Endothelial cell of umbilical vein (primary cell): Measurements from ENCODE around the gene NTF3. TPM values are rescaled to one million over a fixed set of nuclear protein-coding genes. Genes with fewer than 3 reads are reported as not detected.

Experiments
- BruUV-seq: library from RNA; stranded (reverse); fragments of 400-500 nt; replicated peaks from 2 replicates; lab custom pipeline; 2021; lab: Mats Ljungman, UMichigan
- CTCF ChIA-PET: fragments of 300-600, 350-600 bp; sonication (Branson Sonifier 250); formaldehyde crosslinking; loops from one replicate; lab custom pipeline; 2021; ENCODE audit warnings: antibody characterized with exemption, inconsistent platforms; lab: Charles Lee
- POLR2A ChIA-PET: fragments of 300-600, 350-600 bp; sonication (Branson Sonifier 250); formaldehyde crosslinking; loops from one replicate; lab custom pipeline; 2021; ENCODE audit warnings: antibody characterized with exemption, inconsistent platforms; lab: Charles Lee
- DNase-seq: peaks from one replicate; pipeline ENCODE4 v3.0.0-alpha.2; 2011; ENCODE audit warnings: low read depth, low spot score
- FAIRE-seq: peaks from 2 replicates; lab custom pipeline; 2011; peaks lifted over from hg19 to GRCh38; lab: Jason Lieb, UNC
- H2AFZ ChIP-seq: 2 replicates; pipeline ENCODE4 v1.6.0; 2012; ENCODE audit warnings: low read depth, low read length, control low read depth, inconsistent platforms
- H3K27ac ChIP-seq: 2 replicates; pipeline ENCODE4 v1.5.1; 2011; ENCODE audit warnings: low read depth, mild to moderate bottlenecking, control low read depth, low read length, moderate library complexity; ENCODE audit not compliant: insufficient read depth
- H3K27me3 ChIP-seq, 2 experiments: 2 replicates each; pipeline versions ENCODE4 v1.6.0 to v1.6.1; 2011; ENCODE audit warnings: low read length in 2 of 2, mixed read lengths in 1 of 2; ENCODE audit not compliant: control insufficient read depth in 2 of 2, insufficient read depth in 2 of 2
- H3K36me3 ChIP-seq, 2 experiments: 2 replicates in 1 of 2; 3 replicates in 1 of 2; pipeline ENCODE4 v1.5.1; 2011; ENCODE audit warnings: low read length in 2 of 2, mild to moderate bottlenecking in 1 of 2, moderate library complexity in 1 of 2; ENCODE audit not compliant: control insufficient read depth in 2 of 2, insufficient read depth in 2 of 2; ENCODE audit errors: extremely low read depth in 1 of 2
- H3K4me1 ChIP-seq: 3 replicates; pipeline ENCODE4 v1.5.1; 2011; ENCODE audit warnings: mild to moderate bottlenecking, low read length; ENCODE audit not compliant: control insufficient read depth, insufficient read depth; ENCODE audit errors: extremely low read depth
- H3K4me2 ChIP-seq: 2 replicates; pipeline ENCODE4 v1.6.1; 2011; ENCODE audit warnings: low read length, control low read depth, mixed read lengths; ENCODE audit not compliant: insufficient read depth
- H3K4me3 ChIP-seq, 3 experiments: fragments of 200-600 bp in 1 of 3; sonication (generic), shearing (Covaris generic) in 1 of 3; replicated peaks in 1 of 3; 2 replicates each; pipeline ENCODE4 v1.5.1; 2011 to 2016; ENCODE audit warnings: control low read depth in 3 of 3, low read length in 3 of 3, mild to moderate bottlenecking in 2 of 3, inconsistent platforms in 1 of 3, low read depth in 1 of 3, moderate library complexity in 1 of 3; ENCODE audit not compliant: insufficient read depth in 1 of 3
- H3K79me2 ChIP-seq: 2 replicates; pipeline ENCODE4 v1.6.0; 2012; ENCODE audit warnings: low read length, inconsistent platforms; ENCODE audit not compliant: control insufficient read depth, insufficient read depth
- H3K9ac ChIP-seq: replicated peaks from 2 replicates; pipeline ENCODE3; 2011; ENCODE audit warnings: low read length, control low read depth; ENCODE audit not compliant: insufficient read depth; ENCODE audit errors: extremely low read depth
- H3K9me1 ChIP-seq: replicated peaks from 3 replicates; pipeline ENCODE4 v1.6.0; 2011; ENCODE audit warnings: mild to moderate bottlenecking, low read length; ENCODE audit not compliant: control insufficient read depth, insufficient read depth; ENCODE audit errors: extremely low read depth
- H3K9me3 ChIP-seq: replicated peaks from 2 replicates; pipeline ENCODE4 v1.5.1; 2012; ENCODE audit warnings: low read length, inconsistent platforms; ENCODE audit not compliant: control insufficient read depth, insufficient read depth
- H4K20me1 ChIP-seq: replicated peaks from 2 replicates; pipeline ENCODE3; 2011; ENCODE audit warnings: mild to moderate bottlenecking, low read length; ENCODE audit not compliant: control insufficient read depth, insufficient read depth; ENCODE audit errors: extremely low read depth
- CTCF ChIP-seq, 2 donors: IDR thresholded peaks; 1 replicate in 1 of 2; 2 replicates in 1 of 2; pipeline ENCODE4 v1.5.1; 2011; ENCODE audit warnings: low read length in 2 of 2, mild to moderate bottlenecking in 2 of 2, moderate library complexity in 2 of 2, control low read depth in 1 of 2, inconsistent platforms in 1 of 2, low read depth in 1 of 2; ENCODE audit not compliant: insufficient read depth in 1 of 2; ENCODE audit errors: extremely low read depth in 1 of 2
- EZH2 ChIP-seq: IDR thresholded peaks from 2 replicates; pipeline ENCODE4 v1.6.1; 2012; ENCODE audit warnings: borderline replicate concordance, low read depth, mild to moderate bottlenecking, moderate library complexity, low read length, inconsistent platforms; ENCODE audit not compliant: severe bottlenecking
- FOS ChIP-seq: IDR thresholded peaks from 2 replicates; pipeline ENCODE4 v1.6.1; 2011; ENCODE audit warnings: mild to moderate bottlenecking, low read length, moderate library complexity, borderline replicate concordance; ENCODE audit not compliant: insufficient read depth
- GATA2 ChIP-seq: IDR thresholded peaks from 2 replicates; pipeline ENCODE4 v1.7.0; 2011; ENCODE audit warnings: low read depth, mild to moderate bottlenecking, moderate library complexity, mixed read lengths, low read length; ENCODE audit not compliant: insufficient read length, insufficient read depth
- JUN ChIP-seq: IDR thresholded peaks from 2 replicates; pipeline ENCODE4 v1.6.1; 2011; ENCODE audit warnings: borderline replicate concordance, low read depth; ENCODE audit not compliant: insufficient read length, insufficient read depth
- MAX ChIP-seq: IDR thresholded peaks from 2 replicates; pipeline ENCODE4 v1.6.1; 2011; ENCODE audit not compliant: insufficient read depth, insufficient read length
- MYC ChIP-seq: IDR thresholded peaks from one replicate; pipeline ENCODE4 v1.6.1; 2011; ENCODE audit warnings: mild to moderate bottlenecking, low read depth, low read length
- POLR2A ChIP-seq: IDR thresholded peaks from 2 replicates; pipeline ENCODE4 v1.6.1; 2012; ENCODE audit warnings: low read depth, mild to moderate bottlenecking, control low read depth, low read length
- POLR2AphosphoS5 ChIP-seq: IDR thresholded peaks from 2 replicates; pipeline ENCODE4 v1.6.1; 2012; ENCODE audit warnings: low read depth, mild to moderate bottlenecking, control low read depth, low read length, moderate library complexity; ENCODE audit not compliant: insufficient read depth
- dilution Hi-C: fragments of 300-500 bp; cut with MboI; formaldehyde crosslinking; loops from one replicate; pipeline ENCODE4 v1.15.0; 2019; ENCODE audit warnings: low sequenced_read_pairs; ENCODE audit not compliant: extremely low pct_ligation_motif_present
- intact Hi-C: fragments of 100-400 bp; cut with micrococcal nuclease; formaldehyde crosslinking; loops from one replicate; pipeline ENCODE4 v1.10.0; 2022
- polyA plus RNA-seq, 4 experiments: library from polyadenylated mRNA; depleted of rRNA in 3 of 4; stranded (reverse) in 3 of 4; unstranded in 1 of 4; fragments of >200 nt; gene quantifications; 2 replicates each; pipeline versions ENCODE4 v1.2.1 to v1.2.3, GENCODE V29; 2011 to 2012; ENCODE audit warnings: missing spikeins in 1 of 4
- total RNA-seq: library from RNA; stranded (reverse); gene quantifications from 2 replicates; pipeline ENCODE4 v1.2.3, GENCODE V29; 2021

NTF3 gene
- total and polyA plus RNA-seq, 2 donors (not counting 3 experiments of a cell fraction or from before 2014, with no cell fraction given): not detected

DNA sequence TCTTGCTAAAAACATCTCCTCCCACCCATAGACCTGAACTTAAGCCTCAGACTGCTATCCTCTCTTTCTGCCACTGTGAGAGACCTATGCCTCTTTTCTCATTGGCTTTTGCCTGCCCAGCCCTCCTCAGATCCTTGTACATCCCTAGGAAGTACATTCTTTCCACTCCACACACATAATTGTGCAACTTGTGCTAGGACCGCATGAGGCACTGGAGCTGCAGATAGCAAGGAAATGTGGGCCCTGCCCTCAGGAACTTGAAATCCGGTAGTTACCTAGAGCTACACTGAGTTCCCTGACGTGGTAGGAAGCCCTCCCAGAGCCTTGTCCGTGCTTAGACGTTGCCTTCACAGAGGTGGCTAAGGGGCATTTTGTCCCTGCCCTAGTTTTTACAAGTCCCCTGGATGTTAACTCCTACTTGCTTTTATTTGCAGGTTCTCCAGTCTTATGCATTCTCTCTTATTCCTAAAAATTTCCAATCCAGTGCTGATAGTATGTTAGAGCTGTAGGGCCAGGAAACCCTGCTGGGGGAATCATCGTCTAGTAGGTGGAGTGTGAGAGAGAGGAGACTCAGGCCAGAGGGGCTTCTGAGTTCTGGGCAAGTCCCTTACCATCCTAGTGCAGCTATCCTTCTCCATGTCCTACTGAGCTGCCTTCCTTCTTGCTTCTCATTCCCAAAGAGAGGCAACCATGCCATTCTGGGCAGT lies 41.3 kb downstream of the NTF3 start:
- Histone ChIP-seq H3K27ac (no peak overlapping the region), H3K9me3 (no peaks in the 10 kb centered on the region), H3K4me1 (no peaks in the 10 kb centered on the region), H3K4me3 (no peak overlapping the region), H3K4me2 (no peak overlapping the region), H3K36me3 (no peaks in the 10 kb centered on the region), H3K79me2 (no peaks in the 10 kb centered on the region), H4K20me1 (no peaks in the 10 kb centered on the region), H2AFZ (no peak overlapping the region), H3K9me1 (no peaks in the 10 kb centered on the region), H3K9ac (no peak overlapping the region), H3K27me3 (peaks cover 11 to 14% of the 10 kb centered on the region in 2 experiments)
- TF ChIP-seq JUN: no peak
- no peak for TF ChIP-seq POLR2A
- no peak for TF ChIP-seq GATA2
- no peak for TF ChIP-seq MYC
- no peak for TF ChIP-seq POLR2AphosphoS5
- TF ChIP-seq CTCF (IDR thresholded peaks at IDR 0.05; ENCODE audit: extremely low read depth in 1 of 2, insufficient read depth in 1 of 2, low read depth in 1 of 2, low read length in 2 of 2): no peak
- TF ChIP-seq FOS: no peak
- TF ChIP-seq EZH2: no peak
- no peak for TF ChIP-seq MAX
- no TSS peak for BruUV-seq
- CTCF ChIA-PET: interaction anchor here (1.0 kb wide), 1 partner anchor 272 kb away, joined by 3 read pairs; no protein-coding TSS in a partner anchor
- dilution Hi-C loops: no loop called here
- FAIRE-seq: no peak
- peak; percentile 21 for DNase-seq
- intact Hi-C loops: no loop called here
- POLR2A ChIA-PET: no interaction called here
